HG03571 (cell line): ENCODE measurements around the gene C12orf57.
"Not testable (repeated sequence)": the region's sequence is repeated elsewhere in the genome, so short reads cannot be mapped to it uniquely, and the experiment has no call there.

Experiments
- ATAC-seq: cut with Tn5 transposase; IDR thresholded peaks from one replicate; pipeline ENCODE4 v1.9.1; 2021; ENCODE audit not compliant: unreplicated experiment

The C12orf57 gene

DNA sequence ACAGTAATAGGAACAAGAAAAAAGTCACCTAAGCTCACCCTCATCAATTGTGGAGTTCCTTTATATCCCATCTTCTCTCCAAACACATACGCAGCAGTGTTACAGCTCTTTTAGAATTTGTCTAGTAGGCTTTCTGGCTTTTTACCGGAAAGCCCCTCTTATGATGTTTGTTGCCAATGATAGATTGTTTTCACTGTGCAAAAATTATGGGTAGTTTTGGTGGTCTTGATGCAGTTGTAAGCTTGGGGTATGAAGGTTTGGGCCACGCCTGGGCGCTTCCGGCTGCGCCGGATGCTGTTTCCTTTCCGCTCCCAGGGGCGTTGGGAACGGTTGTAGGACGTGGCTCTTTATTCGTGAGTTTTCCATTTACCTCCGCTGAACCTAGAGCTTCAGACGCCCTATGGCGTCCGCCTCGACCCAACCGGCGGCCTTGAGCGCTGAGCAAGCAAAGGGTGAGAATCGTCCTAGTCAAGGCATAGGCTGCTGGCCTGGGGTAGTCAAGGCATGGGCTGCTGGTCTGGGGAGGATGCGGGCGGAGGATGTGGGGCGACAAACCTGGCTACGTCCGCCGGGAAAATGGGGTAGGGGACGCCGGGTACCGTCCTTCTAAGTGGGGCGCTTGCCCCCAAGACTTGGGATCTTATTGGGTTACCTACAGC is at the start of gene C12orf57, which contains the start of gene RNU7-1:
TSS of gene C12orf57 (plus strand) at position 301 of the 659 bp plus-strand sequence. CDS start at position 401, 100 bp downstream.
TSS of gene RNU7-1 (plus strand) at position 95 of the 659 bp plus-strand sequence.
- peak; percentile 23 for ATAC-seq

DNA sequence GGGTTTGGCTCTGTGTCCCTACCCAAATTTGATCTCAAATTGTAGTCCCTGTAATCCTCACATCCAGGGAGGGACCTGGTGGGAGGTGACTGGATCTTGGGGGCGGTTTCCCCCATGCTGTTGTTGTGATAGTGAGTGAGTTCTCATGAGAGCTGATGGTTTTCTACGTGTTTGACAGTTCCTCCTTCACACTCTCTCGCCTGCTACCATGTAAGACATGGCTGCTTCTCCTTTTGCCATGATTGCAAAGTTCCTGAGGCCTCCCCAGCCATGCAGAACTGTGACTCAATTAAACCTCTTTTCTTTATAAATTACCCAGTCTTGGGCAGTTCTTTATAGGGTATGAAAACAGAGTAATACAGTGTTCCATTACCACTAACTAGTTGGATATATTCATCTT is 49.5 kb upstream of the C12orf57 start:
- no peak for ATAC-seq

DNA sequence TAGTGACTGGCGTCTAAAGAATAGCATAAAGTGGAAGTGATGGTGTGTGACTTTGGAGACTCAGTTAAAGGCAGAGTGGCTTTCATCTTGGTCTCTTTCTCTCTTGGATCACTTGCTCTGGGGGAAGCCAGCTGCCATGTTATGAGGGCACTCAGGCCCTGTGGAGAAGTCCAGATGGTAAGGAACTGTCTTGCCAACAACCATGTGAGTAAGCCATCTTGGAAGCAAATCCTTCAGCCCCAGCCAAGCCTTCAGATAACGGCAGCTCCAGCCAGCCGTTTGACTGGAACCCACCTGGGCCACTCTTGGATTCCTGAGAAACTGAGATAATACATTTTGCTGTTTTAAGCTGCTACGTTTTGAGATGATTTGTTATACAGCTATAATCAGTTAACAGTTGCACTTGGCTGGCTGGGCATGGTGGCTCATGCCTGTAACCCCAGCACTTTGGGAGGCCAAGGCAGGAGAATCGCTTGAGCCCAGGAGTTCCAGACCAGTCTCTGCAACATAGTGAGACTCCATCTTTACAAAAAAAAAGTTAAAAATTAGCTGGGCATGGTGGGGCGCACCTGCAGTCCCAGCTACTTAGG is 46.9 kb upstream of the C12orf57 start:
- no peak for ATAC-seq

- no peak for ATAC-seq
Observed at GRCh38 chr12:6899427-6899826, 44.4 kb upstream of the C12orf57 start.

DNA sequence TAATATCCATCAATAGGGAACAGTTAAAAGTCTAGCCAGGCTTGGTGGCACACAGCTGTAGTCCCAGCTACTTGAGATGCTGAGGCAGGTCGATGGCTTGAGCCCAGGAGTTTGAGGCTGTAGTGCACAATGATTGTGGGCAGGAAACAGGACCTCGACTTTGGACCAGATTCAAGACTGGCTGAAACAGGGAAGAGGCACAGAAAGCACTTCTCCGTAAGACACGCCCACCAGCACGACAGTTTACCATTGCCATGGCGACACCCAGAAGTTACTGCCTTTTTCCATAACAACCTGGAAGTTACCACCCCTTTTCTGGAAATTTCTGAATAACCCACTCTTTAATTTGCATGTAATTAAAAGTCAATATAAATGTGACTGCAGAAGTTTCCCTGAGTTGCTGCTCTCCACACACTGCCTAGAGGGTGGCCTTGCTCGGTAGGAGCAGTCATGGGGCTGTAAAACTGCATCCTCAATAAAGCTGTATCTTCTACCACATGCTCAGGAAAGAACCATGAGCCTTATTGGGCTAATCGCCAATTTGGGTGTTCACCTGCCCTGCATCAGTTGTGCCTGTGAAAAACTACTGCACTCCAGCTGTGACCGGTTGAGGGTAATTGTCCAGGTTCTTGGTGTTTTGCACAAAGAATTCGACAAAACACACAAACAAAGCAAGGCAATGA is 43.8 kb upstream of the C12orf57 start:
- ATAC-seq = no peak

DNA sequence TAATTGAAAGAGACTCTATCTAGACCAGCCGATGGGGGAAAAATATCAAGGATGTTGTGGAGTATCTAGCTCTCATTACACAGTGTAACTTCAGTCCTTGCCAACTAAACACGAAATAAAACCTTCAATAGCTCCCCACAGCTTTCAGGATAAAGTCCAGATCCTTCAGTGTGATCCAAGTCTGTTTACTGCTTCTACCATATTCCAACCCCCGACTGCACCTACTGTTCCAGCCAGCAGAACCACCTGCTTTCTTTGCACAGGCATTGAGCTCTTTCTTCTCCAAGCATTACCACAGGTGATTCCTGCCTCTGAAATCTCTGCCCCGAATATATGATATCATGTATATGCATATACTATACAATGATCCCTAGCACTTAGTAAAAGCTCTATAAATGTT is 41.4 kb upstream of the C12orf57 start:
- ATAC-seq = no peak

GRCh38 chr12:6903722-6904121 is 40.1 kb upstream of the C12orf57 start:
- no peak for ATAC-seq

- peak; percentile 93 for ATAC-seq
Observed at GRCh38 chr12:6904280-6905276, 39.2 kb upstream of the C12orf57 start, which contains the start of gene LRRC23. LRRC23 (plus strand) TSS chr12:6904822; CDS start chr12:6905634, 812 bp downstream.

DNA sequence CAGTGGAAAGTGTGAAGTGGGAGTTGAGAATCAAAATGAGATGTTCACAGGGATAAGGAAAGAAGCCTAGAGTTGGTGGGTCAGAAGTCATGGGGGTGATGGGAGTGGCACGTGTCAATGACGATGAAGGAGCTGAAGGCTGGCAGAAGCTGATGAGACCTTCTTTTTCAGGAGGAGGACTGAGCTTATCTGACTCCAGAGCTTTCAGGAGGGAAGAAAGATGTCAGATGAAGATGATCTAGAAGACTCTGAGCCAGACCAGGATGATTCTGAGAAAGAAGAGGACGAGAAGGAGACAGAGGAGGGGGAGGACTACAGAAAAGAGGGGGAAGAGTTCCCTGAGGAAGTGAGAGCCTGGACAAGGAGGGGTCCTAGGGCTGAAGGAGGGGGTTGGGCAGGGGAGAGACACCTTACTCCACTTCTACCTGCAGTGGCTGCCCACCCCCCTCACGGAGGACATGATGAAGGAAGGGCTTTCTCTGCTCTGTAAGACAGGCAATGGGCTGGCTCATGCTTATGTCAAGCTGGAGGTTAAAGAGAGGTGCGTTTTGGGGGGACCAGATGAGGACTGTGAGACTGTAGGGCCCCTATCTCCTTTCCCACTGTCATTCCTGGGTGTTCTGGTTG is 38.3 kb upstream of the C12orf57 start:
- ATAC-seq = no peak

- ATAC-seq = not testable (repeated sequence)
Observed at GRCh38 chr12:6908141-6908540, 35.7 kb upstream of the C12orf57 start.

- no peak for ATAC-seq
Observed at GRCh38 chr12:6909421-6910145, 34.2 kb upstream of the C12orf57 start.

GRCh38 chr12:6912164-6912935 is 31.5 kb upstream of the C12orf57 start:
- no peak for ATAC-seq

- ATAC-seq = peak; percentile 55
Observed at GRCh38 chr12:6914246-6914946, 29.4 kb upstream of the C12orf57 start, which contains the start of gene ENO2. ENO2 (plus strand) TSS chr12:6914580; CDS start chr12:6915833, 1,253 bp downstream.

DNA sequence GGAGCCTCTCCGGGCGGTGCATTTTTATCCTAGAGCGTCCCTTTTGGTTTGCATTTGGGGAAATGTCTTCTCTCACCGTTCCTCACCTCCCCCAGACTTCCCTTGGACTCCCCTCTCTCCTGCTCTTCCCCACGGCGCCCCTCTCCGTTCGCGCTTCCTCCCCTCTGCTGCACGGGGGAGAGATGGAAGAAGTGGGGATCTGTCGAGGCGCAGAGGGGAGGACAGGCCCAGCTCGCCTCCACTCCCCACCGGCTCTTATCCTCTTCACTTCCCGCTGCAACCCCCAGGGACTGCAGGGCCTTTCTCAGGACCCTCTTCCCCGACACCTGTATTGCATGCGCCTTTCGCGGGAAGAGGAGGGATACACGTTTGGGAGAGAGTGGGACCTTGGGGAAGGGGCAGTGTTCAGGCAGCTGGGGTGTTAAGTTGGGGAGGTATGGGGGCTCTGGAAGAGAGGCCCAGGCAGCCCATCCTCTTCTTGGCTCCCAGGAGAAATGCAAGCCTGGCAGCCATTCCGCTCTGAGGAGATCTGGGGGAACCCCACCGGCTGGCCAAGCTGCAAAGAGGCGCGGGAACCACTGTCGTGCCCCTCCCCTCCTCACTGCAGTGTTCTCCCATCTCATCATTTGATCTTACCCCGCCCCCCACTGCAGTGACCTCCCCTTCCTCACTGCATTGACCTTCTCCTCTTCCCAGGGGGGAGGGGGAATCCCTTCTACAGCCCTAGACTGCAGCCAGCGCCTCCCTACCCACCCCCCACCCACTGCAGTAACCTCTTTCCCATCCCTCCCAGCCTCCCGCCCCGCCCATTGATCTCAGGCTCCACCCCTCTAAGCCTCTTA is 28.7 kb upstream of the C12orf57 start:
- ATAC-seq = no peak

DNA sequence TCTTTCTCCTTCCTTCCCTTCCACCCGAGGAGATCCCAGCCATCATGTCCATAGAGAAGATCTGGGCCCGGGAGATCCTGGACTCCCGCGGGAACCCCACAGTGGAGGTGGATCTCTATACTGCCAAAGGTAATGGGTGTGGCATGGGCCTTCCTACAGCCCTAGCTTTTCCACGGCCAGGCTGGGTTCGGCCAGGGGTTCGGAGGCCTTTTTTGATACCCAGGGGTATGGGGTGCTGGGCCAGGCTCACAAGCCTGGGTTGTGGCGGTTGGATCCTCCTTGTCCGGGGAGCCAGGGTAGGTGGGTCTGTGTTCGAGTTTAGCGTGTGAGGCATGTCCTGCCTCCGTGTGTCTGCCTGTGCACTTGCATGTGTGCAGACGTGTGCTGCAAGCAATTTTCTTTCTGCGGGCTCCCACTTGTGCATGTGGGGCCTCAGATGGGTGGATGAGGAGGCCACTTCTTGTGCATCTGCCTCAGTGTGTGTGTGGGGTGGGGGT is 28.0 kb upstream of the C12orf57 start:
- no peak for ATAC-seq

- no peak for ATAC-seq
Observed at GRCh38 chr12:6916426-6917200, 27.2 kb upstream of the C12orf57 start.
